ENCODE data around the gene ALOX12B.

DNA sequence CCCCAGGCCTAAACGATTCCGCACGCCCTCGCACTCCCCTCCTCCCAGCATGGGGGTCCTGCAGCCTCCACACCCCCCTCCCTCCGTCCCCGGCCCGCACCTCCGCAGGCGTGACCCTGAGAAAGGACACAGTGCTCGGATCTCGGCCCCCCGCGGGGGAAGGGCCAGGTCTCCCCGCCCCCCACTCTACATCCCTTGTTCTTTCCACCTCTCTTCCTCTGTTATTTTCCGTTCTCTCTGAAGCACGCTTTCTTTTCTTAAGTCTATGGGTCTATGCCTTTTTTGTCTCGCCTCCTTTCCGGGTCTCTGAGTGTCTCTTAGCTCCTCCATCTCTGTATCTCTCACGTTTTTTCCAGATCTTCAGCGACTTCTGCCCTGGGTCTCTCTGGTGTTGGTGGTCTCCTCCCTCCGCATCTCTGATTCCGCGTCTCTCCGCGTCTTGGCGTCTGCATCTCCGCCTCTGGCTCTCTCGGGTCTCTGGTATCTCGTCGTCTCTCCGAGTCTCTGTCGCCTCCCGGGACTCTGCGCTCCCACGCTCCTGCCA, 38.5 kb upstream of the ALOX12B start:
- TF ChIP-seq, protein P1, sequence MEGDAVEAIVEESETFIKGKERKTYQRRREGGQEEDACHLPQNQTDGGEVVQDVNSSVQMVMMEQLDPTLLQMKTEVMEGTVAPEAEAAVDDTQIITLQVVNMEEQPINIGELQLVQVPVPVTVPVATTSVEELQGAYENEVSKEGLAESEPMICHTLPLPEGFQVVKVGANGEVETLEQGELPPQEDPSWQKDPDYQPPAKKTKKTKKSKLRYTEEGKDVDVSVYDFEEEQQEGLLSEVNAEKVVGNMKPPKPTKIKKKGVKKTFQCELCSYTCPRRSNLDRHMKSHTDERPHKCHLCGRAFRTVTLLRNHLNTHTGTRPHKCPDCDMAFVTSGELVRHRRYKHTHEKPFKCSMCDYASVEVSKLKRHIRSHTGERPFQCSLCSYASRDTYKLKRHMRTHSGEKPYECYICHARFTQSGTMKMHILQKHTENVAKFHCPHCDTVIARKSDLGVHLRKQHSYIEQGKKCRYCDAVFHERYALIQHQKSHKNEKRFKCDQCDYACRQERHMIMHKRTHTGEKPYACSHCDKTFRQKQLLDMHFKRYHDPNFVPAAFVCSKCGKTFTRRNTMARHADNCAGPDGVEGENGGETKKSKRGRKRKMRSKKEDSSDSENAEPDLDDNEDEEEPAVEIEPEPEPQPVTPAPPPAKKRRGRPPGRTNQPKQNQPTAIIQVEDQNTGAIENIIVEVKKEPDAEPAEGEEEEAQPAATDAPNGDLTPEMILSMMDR (IDR thresholded peaks at IDR 0.05; ENCODE audit: low read depth, low read length, missing input control), result no peak
- TF ChIP-seq GABPA (IDR thresholded peaks at IDR 0.05 in 1 of 2, conservative IDR thresholded peaks at IDR 0.05 in 1 of 2) (no peak), TAF1 (conservative IDR thresholded peaks at IDR 0.05) (no peak), JUND (IDR thresholded peaks at IDR 0.05) (no peak), YY1 (IDR thresholded peaks at IDR 0.05) (no peak), ZBTB33 (IDR thresholded peaks at IDR 0.05) (no peak), RXRA (IDR thresholded peaks at IDR 0.05) (no peak), EGR1 (IDR thresholded peaks at IDR 0.05; ENCODE audit: low read depth in 2 of 2) (no peak), REST (IDR thresholded peaks at IDR 0.05) (no peak)
- TF ChIP-seq, protein P2, sequence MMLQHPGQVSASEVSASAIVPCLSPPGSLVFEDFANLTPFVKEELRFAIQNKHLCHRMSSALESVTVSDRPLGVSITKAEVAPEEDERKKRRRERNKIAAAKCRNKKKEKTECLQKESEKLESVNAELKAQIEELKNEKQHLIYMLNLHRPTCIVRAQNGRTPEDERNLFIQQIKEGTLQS (IDR thresholded peaks at IDR 0.05), result no peak

All from liver (tissue), 3 donors.